ENCODE data around the gene KDM6A. TPM values are rescaled to one million over a fixed set of nuclear protein-coding genes. Genes with fewer than 3 reads are reported as not detected.

KDM6A gene
- total RNA-seq, 2 donors from 2014 or later, result 20.8 to 30.7 TPM

DNA sequence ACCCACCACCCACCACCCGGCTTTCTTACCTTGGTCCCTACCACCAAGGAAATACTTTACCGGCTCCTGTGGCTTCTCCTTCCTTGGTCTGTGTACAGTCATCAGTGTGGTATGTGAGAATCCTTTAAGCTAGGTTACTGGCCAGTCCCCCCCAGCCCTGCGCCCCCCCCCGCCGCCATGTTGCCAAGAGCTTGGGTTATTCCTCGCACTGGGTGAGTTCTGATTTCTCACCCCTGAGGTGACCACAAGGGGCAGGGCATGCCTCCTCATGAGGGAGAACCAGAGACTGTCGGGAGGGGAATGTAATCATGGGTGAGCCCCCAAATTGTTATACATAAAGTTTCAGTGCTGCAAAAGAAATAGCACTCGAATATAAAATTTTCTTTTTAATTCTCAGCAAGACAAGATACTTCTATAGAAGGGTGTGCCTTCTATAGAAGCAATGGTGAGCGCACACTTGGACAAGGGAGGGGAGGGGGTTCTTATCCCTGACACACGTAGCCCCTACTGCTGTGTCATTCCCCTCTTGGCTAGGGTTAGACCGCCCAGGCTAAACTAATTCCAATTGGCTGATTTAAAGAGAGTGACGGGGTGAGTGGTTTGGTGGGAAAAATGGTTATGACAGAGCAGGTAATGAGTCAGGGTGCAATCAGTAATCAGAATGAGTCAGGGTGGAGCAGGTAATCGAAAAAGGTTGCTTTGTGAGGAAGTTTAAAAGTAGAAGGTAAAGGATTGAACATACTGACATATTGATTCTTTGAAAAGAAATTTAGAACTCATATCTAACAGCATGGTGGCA is 133.2 kb downstream of the KDM6A start:
- intact Hi-C loops (cut with DNase I), result no loop called here
- H3K4me1 ChIP-seq, result no peaks in the 10 kb centered on the region
- no peaks in the 10 kb centered on the region for H3K27me3 ChIP-seq
- ATAC-seq (no peak), DNase-seq (no peak)
- TF ChIP-seq POLR2A (IDR thresholded peaks at IDR 0.05), result no peak
- TF ChIP-seq, protein P1, sequence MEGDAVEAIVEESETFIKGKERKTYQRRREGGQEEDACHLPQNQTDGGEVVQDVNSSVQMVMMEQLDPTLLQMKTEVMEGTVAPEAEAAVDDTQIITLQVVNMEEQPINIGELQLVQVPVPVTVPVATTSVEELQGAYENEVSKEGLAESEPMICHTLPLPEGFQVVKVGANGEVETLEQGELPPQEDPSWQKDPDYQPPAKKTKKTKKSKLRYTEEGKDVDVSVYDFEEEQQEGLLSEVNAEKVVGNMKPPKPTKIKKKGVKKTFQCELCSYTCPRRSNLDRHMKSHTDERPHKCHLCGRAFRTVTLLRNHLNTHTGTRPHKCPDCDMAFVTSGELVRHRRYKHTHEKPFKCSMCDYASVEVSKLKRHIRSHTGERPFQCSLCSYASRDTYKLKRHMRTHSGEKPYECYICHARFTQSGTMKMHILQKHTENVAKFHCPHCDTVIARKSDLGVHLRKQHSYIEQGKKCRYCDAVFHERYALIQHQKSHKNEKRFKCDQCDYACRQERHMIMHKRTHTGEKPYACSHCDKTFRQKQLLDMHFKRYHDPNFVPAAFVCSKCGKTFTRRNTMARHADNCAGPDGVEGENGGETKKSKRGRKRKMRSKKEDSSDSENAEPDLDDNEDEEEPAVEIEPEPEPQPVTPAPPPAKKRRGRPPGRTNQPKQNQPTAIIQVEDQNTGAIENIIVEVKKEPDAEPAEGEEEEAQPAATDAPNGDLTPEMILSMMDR (IDR thresholded peaks at IDR 0.05), result no peak
- no peak overlapping the region for H3K4me3 ChIP-seq
- H3K27ac ChIP-seq, result no peak overlapping the region
- H3K9me3 ChIP-seq, result no peaks in the 10 kb centered on the region
- no peaks in the 10 kb centered on the region for H3K36me3 ChIP-seq (replicated peaks in 1 of 2; ENCODE audit: insufficient read depth in 1 of 2, low read depth in 2 of 2)
- WGBS, 2 donors, result 96 to 99% methylated on average over 7 of the region's 13 CpGs

DNA sequence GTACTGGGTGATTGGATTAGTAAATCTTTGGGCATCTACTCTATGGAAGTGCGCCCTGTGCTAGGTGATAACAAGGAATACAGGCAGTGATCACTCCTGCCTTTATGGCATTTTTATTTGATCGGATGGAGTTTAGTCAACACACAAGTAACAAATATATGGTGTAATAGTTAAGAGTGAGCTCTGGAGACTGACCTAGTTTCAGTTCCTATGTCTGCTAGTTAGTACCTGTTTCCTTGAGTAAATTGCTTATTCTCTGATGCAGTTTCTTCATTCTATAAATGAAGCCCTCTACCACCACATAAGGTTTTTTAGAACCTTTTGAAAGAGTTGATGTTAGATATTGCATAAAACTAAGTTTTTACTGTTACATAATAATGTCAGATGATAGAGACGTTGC is 134.6 kb downstream of the KDM6A start:
- Histone ChIP-seq H3K4me3 (no peak overlapping the region), H3K27ac (no peak overlapping the region), H3K9me3 (no peaks in the 10 kb centered on the region), H3K4me1 (no peaks in the 10 kb centered on the region), H3K36me3 (replicated peaks in 1 of 2; ENCODE audit: insufficient read depth in 1 of 2, low read depth in 2 of 2) (no peaks in the 10 kb centered on the region), H3K27me3 (no peaks in the 10 kb centered on the region)
- DNase-seq (no peak), ATAC-seq (no peak)
- TF ChIP-seq, protein P1 (IDR thresholded peaks at IDR 0.05), result no peak
- no peak for TF ChIP-seq POLR2A (IDR thresholded peaks at IDR 0.05)
- WGBS, 2 donors, result 79 to 92% methylated on average over 3 of the region's 3 CpGs
- intact Hi-C loops (cut with DNase I), result no loop called here

DNA sequence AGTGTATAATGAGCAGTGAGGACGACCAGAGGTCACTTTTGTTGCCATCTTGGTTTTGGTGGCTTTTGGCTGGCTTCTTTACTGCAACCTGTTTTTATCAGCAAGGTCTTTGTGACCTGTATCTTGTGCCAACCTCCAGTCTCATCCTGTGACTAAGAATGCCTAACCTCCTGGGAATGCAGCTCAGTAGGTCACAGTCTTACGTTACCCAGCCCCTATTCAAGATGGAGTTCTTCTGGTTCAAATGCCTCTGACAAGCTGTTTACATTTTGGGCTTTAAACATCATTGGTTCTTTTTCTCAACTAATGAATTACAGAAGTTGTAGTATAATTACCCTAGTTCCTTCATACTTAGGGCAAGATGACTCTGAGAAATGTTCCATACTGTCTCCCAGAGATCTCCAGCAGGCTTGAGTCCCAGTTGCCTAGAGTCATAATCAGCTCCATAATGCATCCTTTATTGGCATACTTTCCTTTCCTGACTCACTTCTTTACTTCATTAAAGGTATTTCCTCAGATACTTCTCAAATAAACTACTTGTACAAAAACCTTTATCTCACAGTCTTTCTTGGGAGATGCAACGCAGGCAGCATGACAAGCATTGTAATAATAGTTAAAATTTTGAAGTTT is 136.5 kb downstream of the KDM6A start:
- DNase-seq (no peak), ATAC-seq (no peak)
- Histone ChIP-seq H3K36me3 (replicated peaks in 1 of 2; ENCODE audit: insufficient read depth in 1 of 2, low read depth in 2 of 2) (no peaks in the 10 kb centered on the region), H3K4me1 (no peaks in the 10 kb centered on the region), H3K4me3 (no peak overlapping the region), H3K9me3 (no peaks in the 10 kb centered on the region), H3K27ac (no peak overlapping the region), H3K27me3 (no peaks in the 10 kb centered on the region)
- no peak for TF ChIP-seq POLR2A (IDR thresholded peaks at IDR 0.05)
- TF ChIP-seq, protein P1 (IDR thresholded peaks at IDR 0.05), result no peak
- WGBS, 2 donors, result 75 to 83% methylated on average over 3 of the region's 3 CpGs
- intact Hi-C loops (cut with DNase I), result no loop called here

DNA sequence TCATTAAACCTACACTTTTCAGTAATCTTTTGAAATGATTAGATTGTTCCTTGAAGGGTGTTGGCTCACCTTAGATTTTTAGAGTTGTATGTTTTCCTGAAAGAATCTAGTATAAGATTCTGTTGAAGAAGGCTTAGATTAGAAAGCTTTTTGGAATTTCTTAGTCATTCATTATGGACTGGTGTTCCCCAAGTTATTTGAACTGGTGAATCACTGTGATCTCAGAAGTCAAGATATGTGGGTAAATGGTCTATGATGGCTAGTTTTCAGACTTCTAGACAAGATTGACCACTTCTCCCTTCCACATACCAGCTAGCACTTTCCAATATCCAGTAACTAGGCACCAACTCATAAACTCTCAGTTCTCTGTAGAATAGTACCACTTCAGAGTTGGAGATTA is 138.1 kb downstream of the KDM6A start:
- H3K4me3 ChIP-seq, result no peak overlapping the region
- no peak overlapping the region for H3K27ac ChIP-seq
- no peak for TF ChIP-seq POLR2A (IDR thresholded peaks at IDR 0.05)
- TF ChIP-seq, protein P1 (IDR thresholded peaks at IDR 0.05), result no peak
- H3K4me1 ChIP-seq, result no peaks in the 10 kb centered on the region
- H3K27me3 ChIP-seq, result no peaks in the 10 kb centered on the region
- no peaks in the 10 kb centered on the region for H3K9me3 ChIP-seq
- DNase-seq, result no peak
- H3K36me3 ChIP-seq (replicated peaks in 1 of 2; ENCODE audit: insufficient read depth in 1 of 2, low read depth in 2 of 2), result no peaks in the 10 kb centered on the region
- no peak for ATAC-seq
- intact Hi-C loops (cut with DNase I), result no loop called here

Data from body of pancreas (tissue), 4 donors.